Embryonic facial prominence (tissue), 1 donor: ENCODE measurements around the gene POP5.
A peak's percentile ranks its signal among the peaks of the same experiment; 100 is the strongest.

ENCODE experiments used
- DNase-seq: peaks from one replicate; pipeline ENCODE4 v3.0.0-alpha.2; 2016; ENCODE audit errors: extremely low spot score

Gene POP5

GRCh38 chr12:120588948-120589930 lies 8.0 kb upstream of the POP5 start:
- no peak for DNase-seq

GRCh38 chr12:120588371-120588770 lies 7.2 kb upstream of the POP5 start:
- no peak for DNase-seq

- no peak for DNase-seq
Observed at GRCh38 chr12:120586860-120587259, 5.7 kb upstream of the POP5 start.

- DNase-seq: no peak
Observed at GRCh38 chr12:120586206-120586605, 5.0 kb upstream of the POP5 start.

- no peak for DNase-seq
Observed at GRCh38 chr12:120584343-120585149, 3.3 kb upstream of the POP5 start.

DNA sequence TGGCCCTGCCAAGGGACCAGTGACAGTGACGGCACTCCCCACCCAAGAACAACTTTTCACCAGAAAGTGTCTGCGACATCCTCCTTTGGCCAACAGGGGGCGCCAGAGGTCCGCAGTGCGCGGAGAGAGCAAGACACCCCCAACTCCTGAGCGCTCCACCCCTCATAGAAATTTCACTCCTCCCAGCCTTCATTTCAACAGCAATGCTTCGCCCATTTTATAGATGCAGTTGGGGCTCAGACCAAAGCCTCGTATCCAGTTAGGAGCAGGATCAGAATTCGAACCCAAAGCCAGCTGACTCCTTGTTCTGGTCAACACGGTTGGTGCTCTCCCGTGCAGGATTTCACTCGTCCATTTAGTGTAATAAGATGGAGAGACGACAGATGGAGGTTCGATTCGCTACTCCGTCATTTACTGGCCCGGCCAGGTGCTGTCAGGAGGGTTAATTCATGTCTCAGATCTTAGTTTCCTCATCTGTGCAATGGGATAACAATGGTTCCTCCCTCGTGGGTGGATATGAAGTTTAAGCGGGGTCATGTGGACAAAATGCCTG lies 2.4 kb upstream of the POP5 start:
- peak; percentile 43 for DNase-seq

DNA sequence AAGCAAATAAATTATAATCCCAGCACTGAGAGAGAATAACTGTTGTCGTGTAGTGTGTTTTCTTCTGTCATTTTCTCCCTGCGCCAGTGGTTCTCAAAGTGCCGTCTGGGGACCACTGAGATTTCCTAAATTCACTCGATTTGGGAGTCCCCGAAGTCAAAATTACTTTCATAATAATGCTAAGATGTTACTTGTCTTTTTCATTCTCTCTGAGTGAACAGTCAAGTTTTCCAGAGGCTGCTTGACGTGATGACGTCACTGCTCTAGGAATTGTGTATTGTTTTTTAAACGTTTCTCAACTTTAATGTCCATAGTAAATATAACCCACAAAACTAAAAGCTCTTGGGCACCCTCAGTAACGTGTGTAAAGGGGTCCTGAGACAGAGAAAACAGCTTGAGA lies 796 bp upstream of the POP5 start:
- no peak for DNase-seq

- no peak for DNase-seq
Observed at GRCh38 chr12:120579179-120579578, 2.0 kb downstream of the POP5 start.

GRCh38 chr12:120574106-120574505 lies 7.1 kb downstream of the POP5 start:
- DNase-seq: no peak

DNA sequence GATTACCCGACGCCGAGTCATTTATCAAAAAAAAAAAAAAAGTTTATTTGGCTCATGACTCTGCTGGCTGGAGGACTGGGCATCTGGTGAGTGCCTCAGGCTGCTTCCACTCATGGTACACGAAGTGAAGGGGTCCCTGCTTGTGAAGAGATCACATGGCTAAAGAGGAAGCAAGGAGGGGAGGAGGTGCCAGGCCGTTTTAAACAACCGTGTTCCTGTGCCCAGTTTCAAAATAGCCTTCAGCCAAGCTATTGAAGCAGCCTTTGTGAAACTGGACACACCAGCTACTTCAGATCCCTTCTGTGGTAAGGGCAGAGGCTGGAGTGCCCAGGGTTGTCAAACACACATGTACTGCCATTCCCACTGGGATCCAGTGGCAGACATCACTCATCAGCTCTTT lies 7.6 kb downstream of the POP5 start:
- no peak for DNase-seq

DNA sequence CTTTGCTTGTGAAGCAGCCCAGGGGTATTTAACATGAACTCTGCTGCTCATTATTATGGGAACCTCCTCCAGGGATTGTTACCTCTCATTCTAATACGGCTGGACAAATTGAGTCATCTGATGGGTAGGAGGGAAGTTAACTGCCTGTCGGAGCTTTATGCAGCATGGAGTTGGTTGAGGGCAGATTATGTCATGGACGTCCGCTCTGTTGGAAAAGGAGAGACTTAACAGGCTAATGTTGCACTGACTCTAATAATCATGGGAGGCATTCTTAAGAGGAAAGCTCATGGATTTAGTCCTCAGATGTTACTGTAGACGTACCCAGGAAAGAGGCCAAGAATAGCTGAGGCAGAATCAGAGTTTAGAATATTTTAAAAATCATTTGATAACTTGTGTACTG lies 9.9 kb downstream of the POP5 start:
- DNase-seq: no peak

- no peak for DNase-seq
Observed at GRCh38 chr12:120563495-120563894, 17.7 kb downstream of the POP5 start.

GRCh38 chr12:120562906-120563305 lies 18.3 kb downstream of the POP5 start:
- no peak for DNase-seq

- DNase-seq: no peak
Observed at GRCh38 chr12:120557589-120557988, 23.6 kb downstream of the POP5 start.

GRCh38 chr12:120554678-120555077 lies 26.5 kb downstream of the POP5 start:
- DNase-seq: no peak

DNA sequence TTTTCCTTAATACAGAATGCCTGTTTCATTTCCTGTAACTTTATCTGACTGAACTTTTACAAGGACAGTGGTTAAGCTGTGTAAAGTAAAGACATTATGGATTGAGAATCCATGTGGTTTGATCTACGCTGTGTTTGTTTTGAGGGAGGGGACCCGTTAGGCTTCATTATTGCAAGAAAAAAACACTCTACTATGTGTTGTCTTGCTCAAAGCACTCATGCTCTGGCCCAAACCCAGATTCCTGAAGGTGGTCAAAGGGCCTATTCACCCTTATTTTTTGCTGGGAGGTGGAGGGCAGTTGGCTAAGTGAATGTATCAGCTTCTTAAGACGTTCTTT lies 35.2 kb downstream of the POP5 start:
- no peak for DNase-seq

DNA sequence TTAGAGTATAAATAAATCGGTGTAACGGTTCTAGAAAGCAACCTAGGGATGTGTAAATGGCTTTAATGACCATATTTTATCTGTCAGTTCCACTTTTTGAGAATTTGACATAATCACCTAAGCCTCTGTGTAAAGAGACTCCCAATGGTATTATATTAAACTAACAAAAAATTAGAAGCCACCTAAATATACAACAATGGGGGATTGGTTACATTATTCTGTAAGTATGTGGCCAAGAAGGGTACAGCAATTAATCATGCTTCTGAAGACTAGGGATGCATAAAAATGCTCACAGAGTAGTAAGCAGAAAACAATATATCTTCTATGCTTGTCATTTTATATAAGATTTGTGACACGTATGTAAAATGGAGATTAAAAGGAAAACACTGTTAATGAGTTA lies 36.5 kb downstream of the POP5 start:
- no peak for DNase-seq

DNA sequence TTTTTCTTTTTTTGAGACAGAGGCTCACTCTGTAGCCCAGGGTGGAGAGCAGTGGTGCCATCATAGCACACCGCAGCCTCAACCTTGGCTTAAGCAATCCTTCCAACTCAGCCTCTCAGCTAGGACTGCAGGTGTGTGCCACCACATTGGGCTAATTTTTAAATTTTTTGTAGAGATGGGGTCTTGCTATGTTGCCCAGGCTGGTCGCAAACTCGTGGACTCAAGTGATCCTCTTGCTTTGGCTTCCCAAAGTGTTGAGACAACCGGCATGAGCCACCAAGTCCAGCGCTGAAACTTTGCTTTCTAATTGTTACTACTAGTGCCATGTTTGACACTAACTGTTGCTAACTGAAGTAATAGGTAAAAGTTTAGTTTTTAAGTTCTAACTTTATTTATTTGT lies 39.0 kb downstream of the POP5 start:
- no peak for DNase-seq

DNA sequence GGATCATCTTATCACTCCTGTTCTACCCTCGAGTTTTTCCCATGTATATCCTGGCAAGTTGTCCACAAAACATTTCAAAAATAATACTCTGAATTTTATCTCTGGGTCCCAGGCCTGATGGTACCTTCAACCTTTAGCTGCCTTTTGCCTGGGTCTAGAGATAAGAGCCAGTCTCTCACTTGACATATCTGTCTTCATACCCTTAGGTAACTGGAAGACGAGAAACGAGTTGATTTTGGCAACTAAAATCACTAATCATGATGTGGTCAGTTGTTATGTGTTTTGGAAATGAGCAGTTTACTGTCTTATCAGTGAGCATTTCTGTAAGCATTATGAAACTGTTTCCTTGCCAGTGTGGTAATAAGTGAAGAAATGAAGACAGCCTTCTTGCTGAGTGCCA lies 40.8 kb downstream of the POP5 start:
- no peak for DNase-seq

DNA sequence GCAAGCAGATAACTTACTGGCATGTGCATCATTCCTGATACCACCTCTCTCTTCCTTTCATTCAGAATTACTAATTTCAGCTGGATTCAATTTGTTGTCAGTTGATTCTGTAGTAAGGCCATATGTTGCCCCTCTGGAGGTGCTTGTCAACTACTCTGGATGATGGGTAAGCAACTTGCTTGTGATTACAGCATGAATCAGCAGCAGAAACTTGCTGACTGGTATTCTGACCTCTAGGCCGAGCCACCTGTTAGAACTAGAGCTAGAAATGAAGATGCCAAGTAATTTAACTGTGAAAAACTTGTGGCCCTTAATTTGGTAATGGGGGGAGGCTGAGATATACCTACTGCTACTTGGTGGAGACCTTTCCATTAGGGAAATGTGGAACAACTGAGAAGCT lies 41.9 kb downstream of the POP5 start:
- no peak for DNase-seq

DNA sequence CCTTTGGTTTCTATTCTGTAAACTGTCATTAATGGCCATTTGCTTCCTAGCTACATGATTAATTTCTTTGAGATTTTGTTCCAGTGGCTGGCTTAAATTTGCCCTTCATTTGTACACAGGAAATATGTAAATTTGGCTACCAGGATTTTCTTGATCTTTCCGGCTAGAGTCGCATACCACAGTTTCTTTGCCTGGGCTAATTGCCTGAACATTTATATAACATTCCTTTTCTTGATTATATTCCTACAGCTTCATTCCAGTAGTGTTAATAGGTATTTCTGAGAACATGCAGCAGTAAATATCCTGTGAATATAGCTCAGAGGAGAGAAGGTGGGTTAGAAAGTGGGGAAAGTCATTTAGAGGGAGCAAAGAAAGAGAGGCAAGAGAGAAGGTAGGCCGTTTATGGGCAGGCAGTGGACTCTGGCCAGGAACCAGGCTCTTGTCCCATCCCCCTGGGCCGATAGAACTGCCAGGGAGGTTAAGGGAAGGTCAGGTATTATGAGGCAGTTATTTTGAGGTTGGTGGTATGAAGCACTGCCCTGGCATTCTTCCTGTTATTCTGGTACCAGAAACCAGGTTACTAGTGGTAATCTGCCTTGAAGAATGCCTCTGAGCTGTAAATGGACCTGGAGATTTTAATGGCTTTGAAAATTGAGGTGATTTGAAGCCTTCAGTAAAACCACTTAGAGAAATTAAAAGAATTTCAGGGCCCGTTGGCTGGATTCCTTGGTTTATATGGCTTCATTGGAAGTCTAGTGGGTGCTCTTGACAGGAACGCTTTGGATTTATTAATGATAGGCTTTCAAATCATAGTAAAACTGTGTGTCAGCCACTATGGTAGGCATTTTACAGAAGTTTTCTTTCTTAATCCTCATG lies 42.7 kb downstream of the POP5 start:
- no peak for DNase-seq

- DNase-seq: no peak
Observed at GRCh38 chr12:120537856-120538220, 43.4 kb downstream of the POP5 start.
